LNCaP clone FGC (cell line): ENCODE measurements around the gene LCN10.

Source experiments
- DNase-seq: peaks from one replicate; pipeline ENCODE4 v3.0.0-alpha.2; 2011; ENCODE audit warnings: low read depth
- H3K4me3 ChIP-seq: 2 replicates; pipeline ENCODE4 v1.5.1; 2011; ENCODE audit warnings: mild to moderate bottlenecking, low read depth, low read length, control low read depth
- TF ChIP-seq, protein P1 (sequence below): IDR thresholded peaks from 2 replicates; pipeline ENCODE4 v1.5.1; 2012; ENCODE audit warnings: mild to moderate bottlenecking; ENCODE audit not compliant: control insufficient read depth, insufficient read depth; ENCODE audit errors: extremely low read depth

LCN10 gene

DNA sequence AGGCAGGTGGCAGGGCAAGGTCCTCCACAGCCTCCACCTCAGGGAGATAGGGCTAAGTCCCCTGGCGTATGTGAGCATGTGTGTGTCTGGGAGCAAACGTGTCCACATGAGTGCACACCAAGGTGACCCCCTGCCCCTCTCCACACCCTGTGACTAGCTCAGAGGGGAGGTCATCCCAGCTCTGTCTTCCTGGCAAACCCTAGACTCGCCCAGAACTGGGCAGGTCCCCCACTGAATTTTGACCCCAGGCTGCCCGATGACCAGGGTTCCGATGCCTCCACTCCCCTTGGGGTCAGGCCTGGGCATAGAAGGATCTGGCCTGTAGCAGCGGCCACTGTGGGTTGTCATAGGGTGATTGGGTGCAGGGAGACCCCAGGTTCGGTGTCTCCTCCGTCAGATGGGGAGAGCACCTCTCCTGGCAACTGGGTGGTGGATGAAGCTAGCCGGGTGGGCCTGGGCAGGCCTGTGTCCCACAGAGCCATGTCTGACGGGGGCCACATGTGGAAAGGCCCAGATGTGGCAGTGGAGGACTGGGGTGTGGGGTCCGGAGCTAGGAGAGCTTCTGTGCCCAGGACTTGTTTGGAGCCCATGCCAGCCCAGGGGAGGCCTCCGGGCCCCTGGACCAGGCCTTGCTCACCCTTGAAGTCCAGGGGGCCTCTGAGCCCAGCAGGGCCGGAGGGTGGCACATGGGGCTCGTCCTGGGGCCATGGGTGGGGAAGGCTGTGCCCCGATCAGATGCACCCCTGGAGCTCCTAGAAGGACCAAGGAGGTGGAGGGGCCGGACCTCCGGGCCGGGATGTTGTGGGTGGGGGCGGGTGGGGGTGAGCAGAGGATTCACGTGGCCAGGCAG is 24.2 kb downstream of the LCN10 start:
- TF ChIP-seq, protein P1, sequence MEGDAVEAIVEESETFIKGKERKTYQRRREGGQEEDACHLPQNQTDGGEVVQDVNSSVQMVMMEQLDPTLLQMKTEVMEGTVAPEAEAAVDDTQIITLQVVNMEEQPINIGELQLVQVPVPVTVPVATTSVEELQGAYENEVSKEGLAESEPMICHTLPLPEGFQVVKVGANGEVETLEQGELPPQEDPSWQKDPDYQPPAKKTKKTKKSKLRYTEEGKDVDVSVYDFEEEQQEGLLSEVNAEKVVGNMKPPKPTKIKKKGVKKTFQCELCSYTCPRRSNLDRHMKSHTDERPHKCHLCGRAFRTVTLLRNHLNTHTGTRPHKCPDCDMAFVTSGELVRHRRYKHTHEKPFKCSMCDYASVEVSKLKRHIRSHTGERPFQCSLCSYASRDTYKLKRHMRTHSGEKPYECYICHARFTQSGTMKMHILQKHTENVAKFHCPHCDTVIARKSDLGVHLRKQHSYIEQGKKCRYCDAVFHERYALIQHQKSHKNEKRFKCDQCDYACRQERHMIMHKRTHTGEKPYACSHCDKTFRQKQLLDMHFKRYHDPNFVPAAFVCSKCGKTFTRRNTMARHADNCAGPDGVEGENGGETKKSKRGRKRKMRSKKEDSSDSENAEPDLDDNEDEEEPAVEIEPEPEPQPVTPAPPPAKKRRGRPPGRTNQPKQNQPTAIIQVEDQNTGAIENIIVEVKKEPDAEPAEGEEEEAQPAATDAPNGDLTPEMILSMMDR, result no peak
- no peak overlapping the region for H3K4me3 ChIP-seq
- no peak for DNase-seq

DNA sequence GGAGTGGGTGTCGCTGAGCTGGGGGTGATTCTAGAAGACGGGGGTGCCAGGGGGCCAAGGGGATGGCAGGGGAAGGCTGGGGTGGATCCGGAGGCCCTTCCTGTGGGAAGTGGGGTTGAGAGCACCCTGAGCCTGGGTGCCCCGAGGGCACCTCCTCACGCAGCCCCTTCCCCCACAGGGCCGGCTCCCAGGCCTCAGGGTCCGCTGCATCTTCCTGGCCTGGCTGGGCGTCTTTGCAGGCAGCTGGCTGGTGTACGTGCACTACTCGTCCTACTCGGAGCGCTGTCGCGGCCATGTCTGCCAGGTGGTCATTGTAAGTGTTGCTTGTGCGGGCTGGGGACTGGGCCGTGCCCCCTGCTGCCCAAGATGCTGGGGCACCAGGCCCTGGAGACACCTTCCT is 25.3 kb downstream of the LCN10 start:
- TF ChIP-seq, protein P1, result no peak
- H3K4me3 ChIP-seq, result no peak overlapping the region
- no peak for DNase-seq

DNA sequence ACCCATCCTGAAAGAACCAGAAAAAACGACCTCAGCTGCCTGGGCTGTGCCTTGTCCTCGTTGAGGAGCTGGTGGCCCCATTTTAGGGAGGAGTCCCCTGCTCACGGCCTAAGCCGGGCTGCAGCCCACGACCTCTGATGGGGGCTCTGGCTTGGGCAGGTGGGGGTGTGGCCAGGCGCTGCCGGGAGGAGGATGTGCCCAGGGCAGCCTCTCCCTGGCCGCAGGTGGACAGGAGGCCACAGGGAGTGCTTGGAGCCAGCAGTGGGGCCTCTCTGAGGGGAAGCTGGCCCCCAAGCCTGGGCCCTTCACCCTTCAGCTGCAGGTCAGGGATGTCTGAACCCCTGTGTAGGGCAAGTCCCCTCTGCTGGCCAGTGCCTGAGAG is 27.9 kb downstream of the LCN10 start:
- TF ChIP-seq, protein P1, result no peak
- DNase-seq, result no peak
- H3K4me3 ChIP-seq, result no peak overlapping the region

DNA sequence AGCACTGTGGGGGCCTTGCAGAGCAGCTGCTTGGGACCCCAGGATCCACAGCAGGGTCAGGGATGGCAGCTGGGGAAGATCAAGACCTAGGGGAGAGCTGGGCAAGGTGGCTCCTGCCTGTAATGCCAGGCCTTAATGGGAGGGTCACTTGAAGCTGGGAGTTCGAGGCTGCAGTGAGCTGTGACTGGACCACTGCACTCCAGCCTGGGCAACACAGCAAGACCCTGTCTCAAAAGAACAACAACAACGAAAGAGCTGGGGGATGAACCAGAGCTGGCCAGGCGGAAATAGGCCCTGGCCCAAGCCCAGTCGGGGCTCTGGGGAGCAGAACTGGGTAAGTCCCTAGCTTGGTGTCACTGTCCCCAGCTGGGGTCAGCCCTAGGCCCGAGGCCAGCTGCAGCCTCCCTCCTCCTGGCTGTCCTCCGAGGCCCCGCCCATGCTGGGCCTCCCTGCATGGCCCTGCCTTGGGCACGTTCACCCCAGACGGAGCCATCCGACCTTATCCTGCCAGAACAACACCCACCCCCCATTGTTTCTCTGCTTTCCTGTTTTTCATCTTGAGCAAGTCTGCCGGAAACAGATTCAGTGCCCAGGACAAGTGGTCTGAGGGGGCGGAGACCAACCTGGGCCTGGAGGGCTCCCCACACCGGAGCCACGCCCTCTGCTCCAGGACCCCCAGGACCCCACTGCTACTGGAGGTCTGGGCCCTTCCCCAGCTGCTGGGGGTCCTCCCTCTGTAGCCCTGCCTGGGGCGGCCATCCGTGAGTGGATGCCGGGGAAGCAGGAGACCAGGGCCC is 28.4 kb downstream of the LCN10 start:
- no peak overlapping the region for H3K4me3 ChIP-seq
- no peak for DNase-seq
- TF ChIP-seq, protein P1, result no peak

DNA sequence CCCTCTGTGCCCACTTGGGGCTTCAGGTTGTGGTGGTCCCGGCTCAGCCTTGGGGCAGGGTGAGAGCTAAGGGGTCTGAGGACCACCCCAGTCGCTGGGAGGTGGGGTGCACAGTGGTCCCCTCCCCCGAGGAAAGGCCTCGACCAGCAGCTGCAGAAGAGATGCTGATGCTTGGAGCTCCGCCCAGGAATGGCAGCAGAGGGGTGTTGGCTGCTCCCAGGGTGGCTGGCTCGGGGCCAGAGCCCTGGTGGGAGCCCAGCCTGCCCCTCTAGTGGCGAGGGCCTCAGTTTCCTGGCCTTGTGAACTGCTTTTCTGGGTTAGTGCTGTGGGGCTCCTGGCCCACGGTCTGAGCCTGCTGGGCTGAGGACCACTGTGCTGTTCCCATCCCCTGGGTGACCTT is 29.2 kb downstream of the LCN10 start:
- DNase-seq, result no peak
- peak overlapping the region; percentile 79 for H3K4me3 ChIP-seq
- TF ChIP-seq, protein P1, result no peak

DNA sequence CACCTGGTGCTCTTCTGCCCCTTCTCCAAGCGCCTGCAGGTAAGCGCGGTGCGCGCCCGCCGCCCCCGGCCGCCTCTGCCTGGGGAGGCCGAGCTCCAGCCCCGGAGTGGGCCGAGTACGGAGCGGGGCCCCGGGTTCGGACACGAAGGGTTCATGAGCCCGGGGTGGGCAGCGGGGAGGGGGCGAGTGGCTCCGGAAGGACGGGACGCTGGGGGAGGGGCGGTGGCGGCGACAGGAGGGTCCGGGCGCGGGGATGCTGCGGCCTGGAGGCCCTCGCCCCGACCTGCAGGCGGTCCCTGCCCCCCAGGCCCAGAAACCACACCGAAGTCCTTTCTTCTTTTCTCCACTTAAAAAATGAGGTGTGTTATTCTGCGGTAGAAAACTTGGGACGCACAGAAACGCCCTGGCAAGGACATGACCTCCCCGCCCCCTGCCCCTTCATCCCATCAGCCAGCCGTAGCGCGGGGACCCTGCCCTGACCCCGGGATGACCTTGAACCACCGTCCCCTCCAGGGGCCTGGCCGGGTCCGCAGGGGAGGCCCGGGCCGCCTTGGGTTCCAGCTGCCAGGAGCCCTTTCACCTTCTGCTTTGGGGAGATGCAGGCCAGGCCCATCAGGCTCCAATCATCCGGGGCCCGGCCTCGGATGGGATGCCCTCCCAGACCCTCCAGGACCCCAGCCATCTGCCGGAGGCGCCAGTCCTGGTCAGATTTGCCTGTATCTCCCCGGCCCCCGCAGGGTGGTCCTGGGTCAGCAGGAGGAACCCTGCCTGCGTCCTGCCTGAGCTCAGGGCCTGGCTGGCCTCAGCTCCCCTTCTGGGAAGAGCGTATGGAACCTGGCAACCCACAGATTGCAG is 29.8 kb downstream of the LCN10 start:
- DNase-seq, result no peak
- TF ChIP-seq, protein P1, result no peak
- H3K4me3 ChIP-seq, result peak overlapping the region; percentile 79
